H1 (cell line): ENCODE data around the gene PBXIP1. TPM values are rescaled to one million over a fixed set of nuclear protein-coding genes. Genes with fewer than 3 reads are reported as not detected.

Source experiments
- CTCF ChIA-PET: fragments of 300-600 bp; sonication (Branson Sonifier 250); formaldehyde crosslinking; loops from one replicate; lab custom pipeline; 2021; ENCODE audit not compliant: partially characterized antibody; lab: Charles Lee
- POLR2A ChIA-PET: fragments of 300-600 bp; sonication (Branson Sonifier 250); formaldehyde crosslinking; loops from one replicate; lab custom pipeline; 2021; ENCODE audit warnings: inconsistent platforms; ENCODE audit not compliant: partially characterized antibody; lab: Charles Lee
- DNase-seq, 2 experiments: peaks; one replicate each; pipeline versions ENCODE4 v3.0.0 to v3.0.0-alpha.2; 2010 to 2022; ENCODE audit warnings: low spot score in 2 of 2, low read depth in 1 of 2, mixed read lengths in 1 of 2
- FAIRE-seq: peaks from 2 replicates; lab custom pipeline; 2011; peaks lifted over from hg19 to GRCh38; lab: Jason Lieb, UNC
- H2AFZ ChIP-seq: 2 replicates; pipeline ENCODE4 v1.8.1; 2012; ENCODE audit warnings: low read length, inconsistent platforms
- H2AK5ac ChIP-seq: 2 replicates; pipeline ENCODE4 v1.6.1; 2013; ENCODE audit warnings: low read depth, low read length
- H2BK120ac ChIP-seq: replicated peaks from 2 replicates; pipeline ENCODE3; 2013; ENCODE audit warnings: low read depth, low read length, inconsistent platforms
- H2BK12ac ChIP-seq: 2 replicates; pipeline ENCODE4 v1.6.1; 2013; ENCODE audit warnings: low read depth, low read length
- H2BK15ac ChIP-seq: 2 replicates; pipeline ENCODE4 v1.6.1; 2013; ENCODE audit warnings: low read length
- H2BK20ac ChIP-seq: 2 replicates; pipeline ENCODE4 v1.6.1; 2013; ENCODE audit warnings: low read length
- H2BK5ac ChIP-seq: 2 replicates; pipeline ENCODE4 v1.6.1; 2013; ENCODE audit warnings: low read depth, low read length
- H3K14ac ChIP-seq: 2 replicates; pipeline ENCODE4 v1.6.1; 2013; ENCODE audit warnings: inconsistent platforms; ENCODE audit not compliant: insufficient read length
- H3K18ac ChIP-seq: 2 replicates; pipeline ENCODE4 v1.6.1; 2013; ENCODE audit warnings: low read length; ENCODE audit errors: extremely low read depth
- H3K23ac ChIP-seq: 2 replicates; pipeline ENCODE4 v1.6.1; 2013; ENCODE audit warnings: inconsistent platforms; ENCODE audit not compliant: insufficient read length
- H3K23me2 ChIP-seq: 2 replicates; pipeline ENCODE4 v1.6.1; 2013; ENCODE audit warnings: low read depth, low read length
- H3K27ac ChIP-seq: 2 replicates; pipeline ENCODE4 v1.6.1; 2011; ENCODE audit warnings: low read depth, low read length, inconsistent platforms
- H3K27me3 ChIP-seq, 4 experiments: replicated peaks in 1 of 4; 1 replicate in 1 of 4; 2 replicates in 3 of 4; pipeline versions ENCODE4 v1.6.1 to v1.8.1; 2011 to 2013; ENCODE audit warnings: low read length in 3 of 4, mild to moderate bottlenecking in 3 of 4, inconsistent platforms in 2 of 4, mixed read lengths in 2 of 4, moderate library complexity in 1 of 4; ENCODE audit not compliant: control insufficient read depth in 3 of 4, insufficient read depth in 3 of 4; ENCODE audit errors: extremely low read depth in 1 of 4
- H3K36me3 ChIP-seq, 4 experiments: 2 replicates each; pipeline versions ENCODE4 v1.6.1 to v1.8.1; 2011 to 2013; ENCODE audit warnings: mild to moderate bottlenecking in 4 of 4, low read length in 3 of 4, moderate library complexity in 2 of 4, control low read depth in 1 of 4, inconsistent platforms in 1 of 4; ENCODE audit not compliant: insufficient read depth in 4 of 4, control insufficient read depth in 2 of 4
- H3K4ac ChIP-seq: replicated peaks from 2 replicates; pipeline ENCODE3; 2013; ENCODE audit warnings: low read length, low read depth, mixed read lengths, inconsistent platforms; ENCODE audit not compliant: insufficient read length
- H3K4me1 ChIP-seq, 4 experiments: replicated peaks in 1 of 4; 1 replicate in 1 of 4; 2 replicates in 3 of 4; pipeline versions ENCODE4 v1.6.1 to v1.8.1; 2011 to 2013; ENCODE audit warnings: low read length in 3 of 4, inconsistent platforms in 2 of 4, mixed read lengths in 1 of 4; ENCODE audit not compliant: insufficient read depth in 4 of 4, control insufficient read depth in 3 of 4
- H3K4me2 ChIP-seq, 2 experiments: 2 replicates each; pipeline versions ENCODE4 v1.6.1 to v1.8.1; 2011 to 2013; ENCODE audit warnings: low read depth in 2 of 2, low read length in 2 of 2, control low read depth in 1 of 2, inconsistent platforms in 1 of 2, mild to moderate bottlenecking in 1 of 2; ENCODE audit not compliant: insufficient read depth in 1 of 2
- H3K4me3 ChIP-seq, 4 experiments: fragments of 200-600, 300-600 bp in 1 of 4; sonication (generic), shearing (Covaris generic), sonication (Bioruptor Twin) in 1 of 4; 2 replicates each; pipeline versions ENCODE4 v1.5.1 to v1.8.1; 2011 to 2016; ENCODE audit warnings: low read length in 4 of 4, low read depth in 3 of 4, control low read depth in 2 of 4, inconsistent platforms in 2 of 4, mild to moderate bottlenecking in 2 of 4, mixed read lengths in 1 of 4, moderate library complexity in 1 of 4; ENCODE audit not compliant: insufficient read depth in 2 of 4; ENCODE audit errors: extremely low read depth in 1 of 4
- H3K56ac ChIP-seq: replicated peaks from 2 replicates; pipeline ENCODE3; 2013; ENCODE audit warnings: low read depth, mild to moderate bottlenecking, mixed read lengths, low read length, inconsistent platforms; ENCODE audit not compliant: insufficient read length
- H3K79me1 ChIP-seq: 2 replicates; pipeline ENCODE4 v1.6.1; 2013; ENCODE audit warnings: low read depth, low read length, control low read depth
- H3K79me2 ChIP-seq, 2 experiments: 2 replicates each; pipeline versions ENCODE4 v1.6.1 to v1.8.1; 2012 to 2013; ENCODE audit warnings: low read length in 2 of 2, mild to moderate bottlenecking in 2 of 2, inconsistent platforms in 1 of 2; ENCODE audit not compliant: insufficient read depth in 2 of 2, control insufficient read depth in 1 of 2
- H3K9ac ChIP-seq, 4 experiments: replicated peaks in 1 of 4; 1 replicate in 1 of 4; 2 replicates in 3 of 4; pipeline versions ENCODE4 v1.6.1 to v1.8.1; 2011 to 2013; ENCODE audit warnings: low read depth in 3 of 4, low read length in 3 of 4, control low read depth in 2 of 4, mild to moderate bottlenecking in 2 of 4, moderate library complexity in 2 of 4, inconsistent platforms in 1 of 4; ENCODE audit errors: extremely low read depth in 1 of 4
- H3K9me3 ChIP-seq, 2 experiments: 2 replicates each; pipeline versions ENCODE4 v1.6.1 to v1.8.1; 2012 to 2013; ENCODE audit warnings: mild to moderate bottlenecking in 2 of 2, moderate library complexity in 2 of 2, control low read depth in 1 of 2, inconsistent platforms in 1 of 2, low read depth in 1 of 2, low read length in 1 of 2, mixed read lengths in 1 of 2; ENCODE audit not compliant: insufficient read depth in 2 of 2
- H4K20me1 ChIP-seq, 2 experiments: replicated peaks in 1 of 2; 2 replicates each; pipeline versions ENCODE3 to v1.8.1; 2011 to 2013; ENCODE audit warnings: inconsistent platforms in 2 of 2, low read length in 2 of 2, mild to moderate bottlenecking in 1 of 2; ENCODE audit not compliant: insufficient read depth in 2 of 2, control insufficient read depth in 1 of 2
- H4K5ac ChIP-seq: 2 replicates; pipeline ENCODE4 v1.6.1; 2013; ENCODE audit warnings: low read length, low read depth, mixed read lengths, inconsistent platforms; ENCODE audit not compliant: insufficient read length
- H4K8ac ChIP-seq: 2 replicates; pipeline ENCODE4 v1.8.0; 2013; ENCODE audit warnings: mild to moderate bottlenecking, moderate library complexity, low read length, inconsistent platforms; ENCODE audit not compliant: insufficient read depth; ENCODE audit errors: extremely low read depth
- H4K91ac ChIP-seq: replicated peaks from 2 replicates; pipeline ENCODE3; 2013; ENCODE audit warnings: low read length, mixed read lengths, inconsistent platforms; ENCODE audit not compliant: insufficient read length
- EZH2 ChIP-seq: fragments of 200-600 bp; sonication (generic); IDR thresholded peaks from 2 replicates; pipeline ENCODE4 v1.7.1; 2012; ENCODE audit warnings: low read depth, mild to moderate bottlenecking, moderate library complexity, low read length, inconsistent platforms; ENCODE audit not compliant: severe bottlenecking
- SIN3A ChIP-seq, 2 experiments: IDR thresholded peaks in 1 of 2; conservative IDR thresholded peaks in 1 of 2; 2 replicates each; pipeline ENCODE4 v1.6.1; 2011 to 2012; ENCODE audit warnings: low read length in 2 of 2, improper control_type of control experiment in 1 of 2, low read depth in 1 of 2, mild to moderate bottlenecking in 1 of 2
- WGBS, 2 experiments: shearing (Covaris generic) in 1 of 2; methylation state at CpG; one replicate each; pipeline versions ENCODE4 v1.1.6 to v1.1.7; 2013 to 2015; ENCODE audit warnings: low lambda C conversion rate in 2 of 2, mixed read lengths in 2 of 2, inconsistent platforms in 1 of 2, low coverage in 1 of 2, missing lambda C conversion rate in 1 of 2; ENCODE audit not compliant: insufficient replicate concordance in 2 of 2, insufficient coverage in 1 of 2, insufficient read length in 1 of 2; ENCODE audit errors: extremely low coverage in 1 of 2, missing lambda C conversion rate in 1 of 2; 5-methylcytosine and 5-hydroxymethylcytosine counted together
- polyA plus RNA-seq, 7 experiments: library from polyadenylated mRNA; depleted of rRNA in 3 of 7; stranded (reverse) in 5 of 7; unstranded in 2 of 7; fragments of >200 nt in 5 of 7; fragments of 200-250 nt in 2 of 7; gene quantifications; 1 replicate in 5 of 7; 2 replicates in 1 of 7; 4 replicates in 1 of 7; pipeline versions ENCODE4 v1.2.1 to v1.2.3, GENCODE V29; 2011 to 2013; ENCODE audit warnings: missing spikeins in 2 of 7, mixed read lengths in 2 of 7
- total RNA-seq: library from RNA; stranded (reverse); fragmentation: NEBNext Ultra II Directional; extraction: Animal tissue kit (Norgen Biotek cat#: 25700); gene quantifications from 2 replicates; pipeline ENCODE4 v1.2.1, GENCODE V29; 2021

The PBXIP1 gene
- total and polyA plus RNA-seq, 2 of the 8 experiments (the other 6 are each of a cell fraction or from before 2014, with no cell fraction given): 12.0 to 19.8 TPM

- peaks cover 6 to 25% (median 18%) of the 10 kb centered on the region in 4 experiments for H3K4me1 ChIP-seq
- H2BK15ac ChIP-seq: no peak overlapping the region
- peak overlapping the region; percentile 92; the same call in 1 of the 2 replicates for H2BK5ac ChIP-seq
- H3K18ac ChIP-seq: peak overlapping the region; percentile 93
- ChIA-PET CTCF (interaction anchor here (1.0 to 14.0 kb wide), 9 partner anchors 9 to 204 kb away, joined by 3 to 258 read pairs (median 4); partner anchors contain the start of genes EFNA4, FLAD1 and LENEP), POLR2A (interaction anchor here (0.9 to 42.8 kb wide), 7 partner anchors 10 to 126 kb away, joined by 3 to 702 read pairs (median 4); partner anchors contain the start of genes CKS1B, FLAD1, LENEP and PBXIP1)
- no peaks in the 10 kb centered on the region for H3K9me3 ChIP-seq
- no peak for TF ChIP-seq EZH2
- peak in 1 of 2 experiments; percentile 54; a peak in 1 of 4 replicates for TF ChIP-seq SIN3A (conservative IDR thresholded peaks at IDR 0.05 in 1 of 2, IDR thresholded peaks at IDR 0.05 in 1 of 2; ENCODE audit: low read depth in 1 of 2, low read length in 2 of 2)
- peaks cover 0 to 17% of the 10 kb centered on the region in 2 experiments for H4K20me1 ChIP-seq
- WGBS, 2 experiments: 0% methylated on average over 20 of the region's 37 CpGs; no CpG with 5 or more reads in 1 of the 2 experiments
- no peak overlapping the region for H2AFZ ChIP-seq
- peaks cover 0 to 2% (median 0%) of the 10 kb centered on the region in 4 experiments; a peak in 2 of 8 replicates for H3K36me3 ChIP-seq
- no peak overlapping the region for H2BK120ac ChIP-seq
- H3K56ac ChIP-seq: peak overlapping the region; percentile 62
- peak overlapping the region; percentile 87 to 99 (median 90) for H3K4me3 ChIP-seq
- H3K4ac ChIP-seq: peak overlapping the region; percentile 32
- peak overlapping the region; percentile 80; the same call in 1 of the 2 replicates for H2BK12ac ChIP-seq
- H3K27me3 ChIP-seq: no peaks in the 10 kb centered on the region
- H3K79me1 ChIP-seq: peaks cover 13% of the 10 kb centered on the region
- H3K23ac ChIP-seq: no peak overlapping the region
- peaks cover 0 to 50% of the 10 kb centered on the region in 2 experiments; a peak in 3 of 4 replicates for H3K79me2 ChIP-seq
- peaks cover 18% of the 10 kb centered on the region; the same call in 1 of the 2 replicates for H3K23me2 ChIP-seq
- H3K27ac ChIP-seq: peak overlapping the region; percentile 48; the same call in 1 of the 2 replicates
- peak overlapping the region; percentile 94 for H4K91ac ChIP-seq
- H4K8ac ChIP-seq: no peak overlapping the region; the same call in 1 of the 2 replicates
- FAIRE-seq: no peak
- H3K4me2 ChIP-seq: peak overlapping the region; percentile 79 to 93
- peak overlapping the region; percentile 83 for H4K5ac ChIP-seq
- H2AK5ac ChIP-seq: no peak overlapping the region
- H3K9ac ChIP-seq: peak overlapping the region in 3 of 4 experiments; percentile 40 to 47 (median 45); a peak in 5 of 7 replicates
- no peak for DNase-seq
- peak overlapping the region; percentile 98; the same call in 1 of the 2 replicates for H2BK20ac ChIP-seq
- peak overlapping the region; percentile 11 for H3K14ac ChIP-seq
Measured at GRCh38 chr1:155003227-155003765, 47.4 kb upstream of the PBXIP1 start.
